Vagina (tissue), 2 donors: ENCODE data around the gene CRY1.

Experiments
- CTCF ChIP-seq, 3 experiments: fragments of 450-650 bp in 2 of 3; fragments of 200-600 bp in 1 of 3; sonication (generic) in 1 of 3; IDR thresholded peaks; one replicate each; pipeline ENCODE4 v1.5.1; 2017 to 2019; ENCODE audit warnings: antibody characterized with exemption in 3 of 3, mild to moderate bottlenecking in 2 of 3, moderate library complexity in 2 of 3
- POLR2A ChIP-seq, 2 donors: fragments of 450-650 bp; IDR thresholded peaks; one replicate each; pipeline ENCODE4 v1.6.1; 2017; ENCODE audit warnings: antibody characterized with exemption in 2 of 2, mild to moderate bottlenecking in 2 of 2, moderate library complexity in 2 of 2
- POLR2AphosphoS5 ChIP-seq, 2 donors: sonication (generic); formaldehyde crosslinking; IDR thresholded peaks; one replicate each; pipeline ENCODE4 v1.9.0; 2017; ENCODE audit warnings: antibody characterized with exemption in 2 of 2, mild to moderate bottlenecking in 2 of 2, low read depth in 1 of 2; ENCODE audit not compliant: insufficient read depth in 1 of 2

GRCh38 chr12:106974511-106974910 lies 118.8 kb downstream of the CRY1 start:
- TF ChIP-seq CTCF (IDR thresholded peaks at IDR 0.05) (no peak), POLR2AphosphoS5 (IDR thresholded peaks at IDR 0.05; ENCODE audit: insufficient read depth in 1 of 2, low read depth in 1 of 2) (no peak), POLR2A (IDR thresholded peaks at IDR 0.05) (no peak)
